Heart left ventricle (tissue), 16 donors: Measurements from ENCODE around the gene DNAJB13. TPM values are rescaled to one million over a fixed set of nuclear protein-coding genes. Genes with fewer than 3 reads are reported as not detected.

Experiments
- ATAC-seq, 4 donors: fragments of 200-7000 bp; cut with Tn5 transposase; one replicate each; pipeline ENCODE4 v1.9.1; 2020 to 2022; ENCODE audit warnings: moderate library complexity in 4 of 4, mild to moderate bottlenecking in 3 of 4, moderate number of reproducible peaks in 1 of 4
- DNase-seq, 5 donors: peaks; one replicate each; pipeline ENCODE4 v3.0.0-alpha.2; 2020
- H3K27ac ChIP-seq, 12 donors: fragments of 200-600 bp; sonication (generic) in 4 of 12; one replicate each; pipeline versions ENCODE4 v1.5.0 to v1.8.0; 2016 to 2022; ENCODE audit warnings: mild to moderate bottlenecking in 2 of 12
- H3K27me3 ChIP-seq, 9 donors: fragments of 200-600 bp; sonication (generic) in 2 of 9; one replicate each; pipeline versions ENCODE4 v1.5.1 to v1.8.0; 2016 to 2022; ENCODE audit warnings: mild to moderate bottlenecking in 3 of 9
- H3K36me3 ChIP-seq, 9 donors: fragments of 200-600 bp; sonication (generic) in 2 of 9; one replicate each; pipeline versions ENCODE4 v1.5.0 to v1.8.0; 2018 to 2022; ENCODE audit warnings: mild to moderate bottlenecking in 2 of 9
- H3K4me1 ChIP-seq, 12 donors: fragments of 200-600 bp; sonication (generic) in 4 of 12; one replicate each; pipeline versions ENCODE4 v1.5.0 to v1.8.0; 2016 to 2022; ENCODE audit warnings: mild to moderate bottlenecking in 3 of 12
- H3K4me3 ChIP-seq, 12 donors: fragments of 200-600 bp; sonication (generic) in 4 of 12; one replicate each; pipeline versions ENCODE4 v1.5.0 to v1.8.0; 2017 to 2022; ENCODE audit warnings: mild to moderate bottlenecking in 9 of 12, moderate library complexity in 4 of 12
- H3K9me3 ChIP-seq, 12 donors: fragments of 200-600 bp; sonication (generic) in 4 of 12; one replicate each; pipeline versions ENCODE4 v1.5.0 to v1.8.0; 2016 to 2022; ENCODE audit warnings: mild to moderate bottlenecking in 1 of 12
- CTCF ChIP-seq, 12 donors: fragments of 200-600 bp; sonication (generic) in 4 of 12; IDR thresholded peaks; one replicate each; pipeline versions ENCODE4 v1.5.0 to v1.8.0; 2018 to 2022; ENCODE audit warnings: antibody characterized with exemption in 12 of 12, mild to moderate bottlenecking in 5 of 12
- POLR2A ChIP-seq, 2 donors: fragments of 450-650 bp; IDR thresholded peaks; one replicate each; pipeline ENCODE4 v1.6.1; 2017; ENCODE audit warnings: antibody characterized with exemption in 2 of 2, mild to moderate bottlenecking in 2 of 2, moderate library complexity in 2 of 2
- WGBS, 4 donors: extraction: QIAGEN DNeasy Blood & Tissue Kit in 2 of 4; methylation state at CpG; one replicate each; pipeline versions ENCODE4 v1.1.5 to v1.1.7; 2013 to 2018; 5-methylcytosine and 5-hydroxymethylcytosine counted together
- intact Hi-C, 10 donors: fragments of 100-400 bp; cut with DNase I; formaldehyde crosslinking; loops; one replicate each; pipeline versions ENCODE4 v1.11.1 to v1.14.2; 2022
- polyA plus RNA-seq, 2 donors: library from polyadenylated mRNA; stranded (reverse); fragments of 200-250 nt; gene quantifications; one replicate each; pipeline ENCODE4 v1.2.3, GENCODE V29; 2013
- total RNA-seq, 9 donors: library from RNA; depleted of rRNA in 2 of 9; stranded (reverse); fragments of >200 nt in 2 of 9; fragmentation: NEBNext Ultra II Directional in 3 of 9; extraction: Animal tissue kit (Norgen Biotek cat#: 25700) in 3 of 9; gene quantifications; one replicate each; pipeline versions ENCODE4 v1.1.0 to v1.2.4, GENCODE V29; 2016 to 2023
- donor health status: ischemic (EF 13 %, LVEDD 7.1; RV severe dilation, severe dysfunction).
- donor health status: healthy with polysubstance abuse.
- donor health status: DM: no; HTN: yes; CAD: no.
- donor health status: DM: no; HTN: no; CAD: no.
- donor health status: ischemic (EF 25% LVEDD 6.9; RV normal size, moderate dysfunction).
- donor health status: ischemic (EF 25% LVEDD 5.7; RV mildly dilated, moderate dysfunction).
- donor health status: healthy.
- donor health status: DM: yes; HTN: yes; CAD: no.
- donor health status: ischemic (EF 35%, LVEDD 5.7; RV mildly dilated, moderate dysfunction).
- donor health status: nonischemic (EF 11% LVEDD 7.7; RV severe dilation, severe dysfunction).
- donor health status: DM: yes; HTN: yes; CAD: no.
- donor health status: PGD.
- donor health status: ischemic (EF 29% LVEDD 5.4; RV normal size, mild dysfunction).
- donor health status: nonischemic (EF 23%, LVEDD 6.1; RV moderate dilation, normal function).

DNAJB13 gene
- total and polyA plus RNA-seq, 11 donors, result 0.14 TPM; not detected in 10

- ATAC-seq, result no peak
- WGBS, 4 donors, result 82 to 85% (median 84%) methylated on average over 13 of the region's 13 CpGs
- intact Hi-C loops, result loop anchor here in 7 of 10 donors (5.0 to 10.0 kb wide), 7 partner anchors 45 to 475 kb away; no protein-coding TSS in a partner anchor
Observed at GRCh38 chr11:73969991-73970800, 19.4 kb downstream of the DNAJB13 start.

GRCh38 chr11:73971175-73971719 is 20.4 kb downstream of the DNAJB13 start:
- TF ChIP-seq CTCF (IDR thresholded peaks at IDR 0.05) (no peak), POLR2A (IDR thresholded peaks at IDR 0.05) (no peak)
- no peaks in the 10 kb centered on the region for H3K27me3 ChIP-seq
- no peak overlapping the region for H3K4me3 ChIP-seq
- peak overlapping the region in 1 of 12 donors; percentile 9 for H3K27ac ChIP-seq
- 78 to 93% (median 87%) methylated on average over 6 of the region's 6 CpGs for WGBS, 4 donors
- DNase-seq, result no peak
- peaks cover 0 to 32% (median 6%) of the 10 kb centered on the region in 12 donors for H3K4me1 ChIP-seq
- no peak for ATAC-seq
- peaks cover 0 to 20% (median 4%) of the 10 kb centered on the region in 9 donors for H3K36me3 ChIP-seq
- intact Hi-C loops, result no loop called here
- H3K9me3 ChIP-seq, result no peaks in the 10 kb centered on the region

More at GRCh38 chr11:73969991-73970800, 19.4 kb downstream of the DNAJB13 start:
- peaks cover 0 to 22% (median 6%) of the 10 kb centered on the region in 12 donors for H3K4me1 ChIP-seq
- DNase-seq, result no peak
- no peak overlapping the region for H3K4me3 ChIP-seq
- no peaks in the 10 kb centered on the region for H3K27me3 ChIP-seq
- no peaks in the 10 kb centered on the region for H3K9me3 ChIP-seq
- peak overlapping the region in 1 of 12 donors; percentile 38 for H3K27ac ChIP-seq
- no peak for TF ChIP-seq POLR2A (IDR thresholded peaks at IDR 0.05)
- no peak for TF ChIP-seq CTCF (IDR thresholded peaks at IDR 0.05)
- H3K36me3 ChIP-seq, result peaks cover 0 to 10% (median 0%) of the 10 kb centered on the region in 9 donors

- TF ChIP-seq POLR2A (IDR thresholded peaks at IDR 0.05), result no peak
- no peak for TF ChIP-seq CTCF (IDR thresholded peaks at IDR 0.05)
- peaks cover 0 to 30% (median 7%) of the 10 kb centered on the region in 9 donors for H3K36me3 ChIP-seq
- H3K9me3 ChIP-seq, result no peaks in the 10 kb centered on the region
- H3K4me3 ChIP-seq, result no peak overlapping the region
- intact Hi-C loops, result no loop called here
- H3K27me3 ChIP-seq, result no peaks in the 10 kb centered on the region
- WGBS, 4 donors, result 83 to 100% (median 92%) methylated on average over 1 of the region's 1 CpG
- no peak for DNase-seq
- ATAC-seq, result no peak
- H3K27ac ChIP-seq, result peak overlapping the region in 1 of 12 donors; percentile 32
- peaks cover 0 to 40% (median 6%) of the 10 kb centered on the region in 12 donors for H3K4me1 ChIP-seq
Observed at GRCh38 chr11:73972187-73972586, 21.4 kb downstream of the DNAJB13 start.
